Measurements from ENCODE around the gene RBM43. TPM values are rescaled to one million over a fixed set of nuclear protein-coding genes. Genes with fewer than 3 reads are reported as not detected.
A peak's percentile ranks its signal among the peaks of the same experiment; 100 is the strongest.

Gene RBM43
- total and polyA plus RNA-seq, 9 of the 15 experiments (the other 6 are each of a cell fraction or from before 2014, with no cell fraction given): 1.3 to 6.9 (median 3.8) TPM

GRCh38 chr2:151239624-151240023 lies 22.0 kb downstream of the RBM43 start:
- DNase-seq (ENCODE audit: extremely low read depth in 1 of 4, low spot score in 3 of 4) (no peak), ATAC-seq (peak; percentile 20; the same call in 2 of the 3 replicates), FAIRE-seq (no peak)
- H3K36me3 ChIP-seq (ENCODE audit: control insufficient read depth, insufficient read depth, low read length): no peaks in the 10 kb centered on the region
- no peak overlapping the region for H3K4me3 ChIP-seq
- no peak overlapping the region for H2AFZ ChIP-seq (ENCODE audit: low read depth, low read length)
- ChIA-PET CTCF (ENCODE audit: low intra/inter-chr PET ratio) (interaction anchor here (1.0 to 2.1 kb wide), 3 partner anchors 46 to 1642 kb away, joined by 3 to 19 read pairs (median 5); no protein-coding TSS in a partner anchor), POLR2A (interaction anchor here (0.6 to 1.6 kb wide), 2 partner anchors 10 to 51 kb away, joined by 3 to 4 read pairs; no protein-coding TSS in a partner anchor)
- no peak overlapping the region for H3K4me2 ChIP-seq (ENCODE audit: insufficient read depth, low read length)
- BruUV-seq (replicated peaks): no TSS peak
- TF ChIP-seq CEBPB (tag; IDR thresholded peaks at IDR 0.05): peak; percentile 58; the same call in 1 of the 2 replicates
- peak; percentile 71 for TF ChIP-seq ZNF384 (IDR thresholded peaks at IDR 0.05; ENCODE audit: low read depth, low read length)
- TF ChIP-seq, protein P1, sequence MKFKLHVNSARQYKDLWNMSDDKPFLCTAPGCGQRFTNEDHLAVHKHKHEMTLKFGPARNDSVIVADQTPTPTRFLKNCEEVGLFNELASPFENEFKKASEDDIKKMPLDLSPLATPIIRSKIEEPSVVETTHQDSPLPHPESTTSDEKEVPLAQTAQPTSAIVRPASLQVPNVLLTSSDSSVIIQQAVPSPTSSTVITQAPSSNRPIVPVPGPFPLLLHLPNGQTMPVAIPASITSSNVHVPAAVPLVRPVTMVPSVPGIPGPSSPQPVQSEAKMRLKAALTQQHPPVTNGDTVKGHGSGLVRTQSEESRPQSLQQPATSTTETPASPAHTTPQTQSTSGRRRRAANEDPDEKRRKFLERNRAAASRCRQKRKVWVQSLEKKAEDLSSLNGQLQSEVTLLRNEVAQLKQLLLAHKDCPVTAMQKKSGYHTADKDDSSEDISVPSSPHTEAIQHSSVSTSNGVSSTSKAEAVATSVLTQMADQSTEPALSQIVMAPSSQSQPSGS (CRISPR knock-in tag; IDR thresholded peaks at IDR 0.05): no peak
- peak; percentile 12 to 15; a peak in 2 of 4 replicates for TF ChIP-seq TRIM24 (IDR thresholded peaks at IDR 0.05)
- TF ChIP-seq, protein P2, sequence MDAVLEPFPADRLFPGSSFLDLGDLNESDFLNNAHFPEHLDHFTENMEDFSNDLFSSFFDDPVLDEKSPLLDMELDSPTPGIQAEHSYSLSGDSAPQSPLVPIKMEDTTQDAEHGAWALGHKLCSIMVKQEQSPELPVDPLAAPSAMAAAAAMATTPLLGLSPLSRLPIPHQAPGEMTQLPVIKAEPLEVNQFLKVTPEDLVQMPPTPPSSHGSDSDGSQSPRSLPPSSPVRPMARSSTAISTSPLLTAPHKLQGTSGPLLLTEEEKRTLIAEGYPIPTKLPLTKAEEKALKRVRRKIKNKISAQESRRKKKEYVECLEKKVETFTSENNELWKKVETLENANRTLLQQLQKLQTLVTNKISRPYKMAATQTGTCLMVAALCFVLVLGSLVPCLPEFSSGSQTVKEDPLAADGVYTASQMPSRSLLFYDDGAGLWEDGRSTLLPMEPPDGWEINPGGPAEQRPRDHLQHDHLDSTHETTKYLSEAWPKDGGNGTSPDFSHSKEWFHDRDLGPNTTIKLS (IDR thresholded peaks at IDR 0.05; ENCODE audit: borderline replicate concordance, low read depth): no peak
- TF ChIP-seq CEBPG (CRISPR knock-in tag; IDR thresholded peaks at IDR 0.05): peak; percentile 83
- TF ChIP-seq CEBPG (tag; conservative IDR thresholded peaks at IDR 0.05 in 1 of 2, IDR thresholded peaks at IDR 0.05 in 1 of 2): peak; percentile 84 to 87
- no peak overlapping the region for H3K27ac ChIP-seq (ENCODE audit: extremely low read depth, low read depth, low read length)
- H3K9me3 ChIP-seq (replicated peaks; ENCODE audit: control insufficient read depth, insufficient read depth, low read depth, low read length): no peaks in the 10 kb centered on the region
- 0 out of 5 replicates have a peak, but pooled peaks cover 0 to 4% of the 10 kb centered on the region in 2 experiments for H3K4me1 ChIP-seq (replicated peaks in 1 of 2; ENCODE audit: control insufficient read depth in 2 of 2, insufficient read depth in 2 of 2, low read length in 2 of 2)
- in situ Hi-C loops (cut with MboI): loop anchor here (5.0 kb wide), 1 partner anchor 1642 kb away; no protein-coding TSS in a partner anchor
- no peaks in the 10 kb centered on the region for H4K20me1 ChIP-seq (replicated peaks; ENCODE audit: control insufficient read depth, insufficient read depth, low read length)
- intact Hi-C loops (cut with micrococcal nuclease): no loop called here
- peak overlapping the region in 1 of 2 experiments; percentile 18; a peak in 1 of 4 replicates for H3K9ac ChIP-seq (ENCODE audit: insufficient read depth in 1 of 2, low read depth in 2 of 2, low read length in 2 of 2)
- no peaks in the 10 kb centered on the region for H3K9me1 ChIP-seq (ENCODE audit: control insufficient read depth, insufficient read depth, low read length)
- no peaks in the 10 kb centered on the region for H3K79me2 ChIP-seq (ENCODE audit: control insufficient read depth, insufficient read depth, low read length)
- 3% methylated on average over 9 of the region's 9 CpGs for WGBS (ENCODE audit: insufficient coverage, low coverage, missing lambda C conversion rate)
- peaks cover 2 to 4% of the 10 kb centered on the region in 2 experiments; a peak in 2 of 5 replicates for H3K27me3 ChIP-seq (ENCODE audit: control insufficient read depth in 2 of 2, insufficient read depth in 2 of 2, low read length in 2 of 2)

All from K562 (cell line).